HG02970 (cell line): ENCODE data around the gene CHPF2.
A peak's percentile ranks its signal among the peaks of the same experiment; 100 is the strongest.

Experiments used
- ATAC-seq: cut with Tn5 transposase; IDR thresholded peaks from one replicate; pipeline ENCODE4 v1.9.1; 2021; ENCODE audit warnings: mild to moderate bottlenecking, moderate library complexity, moderate number of reproducible peaks; ENCODE audit not compliant: unreplicated experiment, low FRiP score

Gene CHPF2, protein sequence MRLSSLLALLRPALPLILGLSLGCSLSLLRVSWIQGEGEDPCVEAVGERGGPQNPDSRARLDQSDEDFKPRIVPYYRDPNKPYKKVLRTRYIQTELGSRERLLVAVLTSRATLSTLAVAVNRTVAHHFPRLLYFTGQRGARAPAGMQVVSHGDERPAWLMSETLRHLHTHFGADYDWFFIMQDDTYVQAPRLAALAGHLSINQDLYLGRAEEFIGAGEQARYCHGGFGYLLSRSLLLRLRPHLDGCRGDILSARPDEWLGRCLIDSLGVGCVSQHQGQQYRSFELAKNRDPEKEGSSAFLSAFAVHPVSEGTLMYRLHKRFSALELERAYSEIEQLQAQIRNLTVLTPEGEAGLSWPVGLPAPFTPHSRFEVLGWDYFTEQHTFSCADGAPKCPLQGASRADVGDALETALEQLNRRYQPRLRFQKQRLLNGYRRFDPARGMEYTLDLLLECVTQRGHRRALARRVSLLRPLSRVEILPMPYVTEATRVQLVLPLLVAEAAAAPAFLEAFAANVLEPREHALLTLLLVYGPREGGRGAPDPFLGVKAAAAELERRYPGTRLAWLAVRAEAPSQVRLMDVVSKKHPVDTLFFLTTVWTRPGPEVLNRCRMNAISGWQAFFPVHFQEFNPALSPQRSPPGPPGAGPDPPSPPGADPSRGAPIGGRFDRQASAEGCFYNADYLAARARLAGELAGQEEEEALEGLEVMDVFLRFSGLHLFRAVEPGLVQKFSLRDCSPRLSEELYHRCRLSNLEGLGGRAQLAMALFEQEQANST

DNA sequence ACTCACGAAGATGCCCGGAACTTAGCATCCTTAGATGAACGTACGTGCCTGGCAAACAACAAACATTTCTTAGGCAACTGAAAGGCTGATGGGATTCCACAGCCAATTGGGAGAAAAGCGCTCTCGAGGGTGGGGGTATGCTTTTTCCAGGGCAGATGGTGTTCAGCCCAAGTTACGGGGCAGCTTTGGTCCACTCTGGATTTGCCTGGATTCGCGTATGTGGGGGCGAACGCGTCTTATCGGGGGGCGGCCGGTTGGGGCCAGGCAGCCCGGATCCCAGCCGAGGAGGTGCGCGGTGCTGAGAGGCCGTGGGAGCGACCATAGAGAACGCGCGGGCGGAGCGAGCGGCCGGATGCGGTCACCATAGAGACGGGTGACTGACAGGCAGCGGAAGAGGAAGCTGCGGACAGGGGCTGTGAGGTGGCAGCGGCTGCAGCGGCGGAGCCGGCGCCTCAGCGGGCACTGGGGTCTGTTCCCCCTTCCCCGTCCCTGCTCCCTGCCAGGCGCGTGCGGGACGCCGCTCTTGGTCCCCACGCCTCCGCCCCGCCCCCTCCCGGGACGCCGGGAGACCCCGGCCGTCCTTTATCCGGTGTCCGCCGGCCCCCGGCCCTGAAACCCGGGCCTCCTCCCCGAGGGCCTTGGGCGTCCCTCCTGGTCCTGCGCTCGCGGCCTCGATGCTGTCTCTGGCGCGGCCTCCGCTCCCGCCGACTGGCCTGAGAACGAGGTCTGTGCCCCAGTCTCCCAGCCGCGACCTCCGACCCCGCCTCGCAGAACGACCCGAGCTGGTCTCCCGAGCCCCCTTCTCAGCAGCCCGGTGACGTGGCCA, at the start of gene CHPF2:
Gene CHPF2 (plus strand): TSS at position 393 of the 826 bp plus-strand sequence. CDS start 1,529 bp downstream, outside the sequence.
- peak; percentile 90 for ATAC-seq

GRCh38 chr7:151185762-151186639, 46.3 kb upstream of the CHPF2 start:
- ATAC-seq, result no peak

DNA sequence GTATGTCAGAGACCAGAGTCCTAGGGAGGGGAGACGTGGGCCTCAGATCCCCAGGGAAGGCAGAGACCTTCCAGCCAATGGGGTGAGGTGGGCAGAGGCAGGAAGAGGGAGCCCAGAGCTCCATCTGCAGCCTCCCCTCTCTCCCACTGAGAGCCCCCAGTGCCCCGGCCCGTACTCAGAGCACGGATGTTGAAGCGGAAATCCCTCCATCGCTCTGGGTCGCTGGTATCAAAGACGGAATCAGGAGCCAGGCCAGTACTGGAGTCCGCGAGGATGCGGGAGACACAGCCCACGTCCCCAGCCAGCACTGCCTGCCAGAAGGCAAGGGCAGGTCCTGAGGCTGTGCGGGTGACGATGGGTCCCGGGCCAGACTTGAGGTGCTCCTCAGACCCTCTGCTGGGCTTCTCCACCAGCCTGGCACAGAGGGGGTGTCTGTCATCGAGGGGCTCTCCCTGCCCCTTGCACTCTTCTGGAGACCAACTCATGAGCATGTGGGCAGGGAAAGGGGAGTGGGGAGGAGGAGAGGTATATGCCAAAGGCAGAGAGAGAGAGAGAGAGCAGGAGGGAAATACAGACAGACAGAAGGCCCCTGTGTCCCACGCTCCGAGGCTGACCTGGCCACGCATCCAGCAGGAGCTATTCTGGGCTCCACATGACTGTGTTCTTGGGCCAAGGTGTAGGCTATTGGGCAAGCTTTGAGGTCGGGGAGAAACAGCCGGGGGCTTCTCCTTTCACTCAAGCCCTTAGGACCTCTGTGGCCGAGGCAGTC, 45.5 kb upstream of the CHPF2 start, which contains the start of gene ASB10:
Gene ASB10 (minus strand): TSS at position 611 of the 769 bp plus-strand sequence. CDS start 120 bp downstream, at position 491.
- no peak for ATAC-seq

GRCh38 chr7:151187409-151188251, 44.7 kb upstream of the CHPF2 start:
- ATAC-seq, result no peak

GRCh38 chr7:151188252-151188542, 44.1 kb upstream of the CHPF2 start:
- ATAC-seq, result no peak

DNA sequence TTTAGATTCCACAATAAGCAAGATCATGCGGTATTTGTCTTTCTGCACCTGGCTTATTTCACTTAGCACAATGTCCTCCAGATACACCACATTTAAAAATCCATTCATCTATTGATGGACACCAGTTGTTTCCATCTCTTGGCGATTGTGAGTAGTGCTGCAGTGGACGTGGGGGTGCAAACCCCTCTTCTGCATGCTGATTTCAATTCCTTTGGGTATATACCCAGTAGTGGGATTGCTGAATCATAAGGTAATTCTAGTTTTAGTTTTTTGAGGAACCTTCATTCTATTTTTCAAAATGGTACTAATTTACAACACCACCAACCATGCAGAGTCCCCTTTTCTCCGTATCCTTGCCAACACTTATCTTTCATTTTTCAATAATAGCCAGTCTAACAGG, 43.2 kb upstream of the CHPF2 start:
- no peak for ATAC-seq

GRCh38 chr7:151191544-151191943, 40.7 kb upstream of the CHPF2 start:
- ATAC-seq, result no peak

DNA sequence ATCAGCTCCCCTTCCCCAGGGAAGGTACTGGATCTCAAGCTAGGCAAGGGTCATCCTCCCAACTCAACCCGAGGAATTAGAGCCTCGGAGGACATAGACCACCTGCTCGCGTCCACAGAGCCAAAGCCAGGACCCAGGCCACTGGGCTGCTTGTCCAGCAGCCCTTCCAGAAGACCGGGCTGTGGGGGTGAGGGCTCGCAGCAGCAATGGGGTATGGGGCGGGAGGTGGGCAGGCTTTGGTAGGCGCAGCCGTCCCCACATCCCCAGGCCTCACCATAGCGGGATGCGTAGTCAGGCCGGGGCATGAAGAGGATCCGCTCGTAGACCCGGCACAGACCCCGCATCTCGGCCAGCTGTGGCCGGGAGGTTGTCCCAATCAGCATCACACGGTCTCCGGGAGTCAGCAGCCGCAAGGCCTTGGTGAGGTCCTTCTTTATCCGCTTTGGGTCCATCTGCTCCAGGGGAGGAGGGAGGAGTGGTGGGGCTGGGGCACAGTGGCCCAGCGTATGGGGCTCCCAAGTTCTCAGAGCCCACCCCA, 40.2 kb upstream of the CHPF2 start:
- ATAC-seq, result no peak

DNA sequence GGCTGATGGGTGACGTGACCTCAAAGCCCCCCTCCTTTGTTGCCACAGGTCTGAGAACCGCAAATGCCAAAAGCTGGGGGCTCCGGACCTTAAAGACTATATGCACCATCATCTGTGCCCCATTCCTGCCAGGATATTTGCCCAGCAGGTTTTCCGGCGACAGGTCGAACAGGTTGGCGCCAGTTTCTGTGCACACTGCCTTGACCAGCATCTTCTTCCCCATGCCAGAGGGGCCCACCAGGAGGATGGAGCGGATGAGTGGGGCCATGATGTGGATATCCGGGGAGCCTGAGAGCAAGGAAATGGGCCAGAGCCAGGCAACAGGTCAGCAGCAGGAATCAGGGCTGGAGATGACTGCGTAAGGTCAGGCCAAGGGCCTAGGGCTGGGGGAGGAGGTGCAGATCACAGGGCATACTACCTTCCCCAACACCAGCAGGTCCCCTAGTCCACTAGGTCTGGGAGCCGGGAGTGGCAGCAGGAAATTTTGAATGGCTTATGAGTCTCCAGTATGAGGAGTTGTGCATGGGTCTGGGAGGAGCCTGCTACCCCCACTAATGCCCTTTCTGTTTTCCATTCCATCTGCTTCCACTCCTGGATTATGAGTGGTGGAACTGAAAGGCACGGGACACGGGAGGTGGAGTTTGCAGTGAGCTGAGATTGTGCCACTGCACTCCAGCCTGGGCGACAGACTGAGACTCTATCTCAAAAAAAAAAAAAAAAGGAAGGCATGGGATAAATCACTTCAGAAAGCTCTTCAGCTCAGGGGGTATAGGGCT, 38.9 kb upstream of the CHPF2 start:
- no peak for ATAC-seq

- ATAC-seq, result no peak
Observed at GRCh38 chr7:151194188-151194587, 38.1 kb upstream of the CHPF2 start.

DNA sequence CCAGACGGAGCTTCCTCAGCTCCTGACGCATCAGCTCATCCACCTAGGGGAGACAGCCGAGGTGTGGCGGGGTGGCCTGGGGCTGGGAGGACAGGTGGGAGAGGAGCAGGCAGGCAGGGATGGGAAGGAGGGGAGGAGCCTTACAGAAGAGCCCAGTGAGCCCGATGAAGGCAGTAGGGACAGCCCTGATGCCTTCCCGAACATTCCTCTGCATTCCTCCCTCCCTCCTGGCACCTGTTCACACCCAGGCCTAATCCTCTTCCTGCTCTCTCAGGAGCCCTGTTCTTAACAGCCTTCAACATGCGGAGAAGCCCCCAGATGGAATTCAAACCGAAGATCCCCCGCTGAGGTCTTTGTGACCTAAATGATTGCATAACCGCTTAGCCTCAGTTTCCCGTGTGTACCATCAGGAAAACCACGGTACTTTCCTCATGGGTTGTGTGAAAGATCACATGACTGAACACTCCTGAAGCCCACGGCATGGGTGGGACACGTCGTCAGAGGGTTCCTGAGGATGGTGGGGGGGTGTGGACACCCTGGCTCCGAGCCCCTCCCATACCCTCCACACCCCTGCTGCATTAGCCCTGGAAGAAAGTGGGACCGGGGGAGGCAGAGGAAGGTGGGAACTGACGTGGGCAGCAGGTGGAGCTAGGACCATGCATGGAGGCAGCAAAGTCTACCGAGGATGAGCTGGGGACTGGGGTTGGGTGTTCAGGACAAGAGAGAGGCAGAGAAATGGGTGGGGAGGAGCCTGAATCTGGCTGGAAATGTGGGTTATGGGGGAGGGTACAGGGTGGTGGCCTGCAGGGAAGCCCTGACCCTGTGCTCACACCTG, 36.5 kb upstream of the CHPF2 start:
- ATAC-seq, result no peak

- no peak for ATAC-seq
Observed at GRCh38 chr7:151197932-151198331, 34.4 kb upstream of the CHPF2 start.

DNA sequence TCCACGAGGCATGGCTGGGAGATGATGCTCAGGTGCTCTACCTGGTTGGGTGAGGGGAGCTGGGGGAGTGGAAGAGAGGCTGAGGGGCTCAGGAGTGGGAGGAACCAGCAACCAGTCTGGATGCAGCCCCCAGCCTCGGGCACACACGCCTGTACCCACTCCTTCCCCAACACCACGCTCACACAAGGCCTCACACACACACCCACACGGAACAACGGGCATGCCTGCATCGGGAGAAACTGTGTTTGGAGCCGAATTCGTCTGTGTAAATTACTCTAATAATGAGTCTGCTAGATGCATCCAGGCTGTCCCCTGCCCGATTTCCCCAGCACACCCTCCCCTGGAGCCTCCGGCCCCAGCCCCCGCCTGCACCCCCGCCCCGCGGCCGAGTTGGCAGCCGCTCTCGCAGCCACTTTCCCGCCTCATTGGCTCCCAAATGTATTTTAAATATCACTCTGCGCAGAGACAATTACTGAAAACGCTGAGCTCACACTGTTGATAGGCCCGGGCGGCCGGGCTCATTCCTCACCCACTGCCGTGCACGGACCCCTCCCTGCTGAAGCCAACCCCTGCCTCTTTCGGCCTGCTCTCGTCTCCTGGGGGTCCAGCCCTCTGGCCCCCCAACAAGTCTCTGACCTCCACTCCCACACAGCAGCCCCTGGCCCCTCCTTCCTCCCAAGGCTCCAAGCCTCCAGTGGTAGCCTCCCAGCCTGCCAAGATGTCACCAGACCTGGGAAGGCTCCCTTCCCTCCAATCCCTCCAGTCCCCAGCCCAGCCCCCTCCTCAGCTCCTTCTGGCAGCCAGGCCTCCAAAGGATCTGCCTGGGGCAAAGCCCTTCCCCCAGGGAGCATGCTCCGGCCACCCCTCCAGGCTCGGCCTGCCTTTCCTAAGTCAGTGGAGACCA, 33.1 kb upstream of the CHPF2 start:
- ATAC-seq, result no peak

- no peak for ATAC-seq
Observed at GRCh38 chr7:151201344-151201743, 30.9 kb upstream of the CHPF2 start.

DNA sequence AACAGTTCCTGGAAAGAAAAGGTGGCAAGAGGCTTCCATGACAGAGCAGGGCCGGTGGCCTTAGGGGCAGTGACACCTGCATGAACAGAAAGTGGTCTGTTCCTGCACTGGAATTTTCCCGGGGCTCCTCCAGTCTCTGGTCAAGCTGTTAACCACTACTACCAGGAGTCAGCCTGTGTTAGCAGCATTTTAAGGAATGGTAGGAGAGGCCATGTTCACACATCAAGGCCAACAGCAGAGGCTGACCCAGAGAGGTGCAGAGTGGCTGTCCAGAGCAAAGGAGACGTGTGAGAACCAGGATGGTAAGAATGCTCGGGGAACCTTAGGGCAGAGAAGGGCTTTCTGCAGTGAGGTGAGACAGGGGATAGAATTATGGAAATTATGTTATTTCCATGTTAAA, 30.5 kb upstream of the CHPF2 start:
- ATAC-seq, result no peak
